OCI-LY1 (cell line): Measurements from ENCODE around the gene NEDD4L.

ENCODE experiments used
- EZH2 ChIP-seq: fragments of 200-600 bp; sonication (generic), shearing (Covaris generic); IDR thresholded peaks from 2 replicates; pipeline ENCODE4 v1.8.0; 2017; ENCODE audit warnings: borderline replicate concordance, mixed run types, mild to moderate bottlenecking, antibody characterized with exemption, low read length, moderate library complexity, mixed read lengths
- TF ChIP-seq, protein P1 (sequence below): fragments of 200-600 bp; sonication (generic), shearing (Covaris generic); IDR thresholded peaks from 2 replicates; pipeline ENCODE4 v1.5.1; 2017; ENCODE audit warnings: mild to moderate bottlenecking, antibody characterized with exemption, low read length, moderate library complexity, mixed read lengths

DNA sequence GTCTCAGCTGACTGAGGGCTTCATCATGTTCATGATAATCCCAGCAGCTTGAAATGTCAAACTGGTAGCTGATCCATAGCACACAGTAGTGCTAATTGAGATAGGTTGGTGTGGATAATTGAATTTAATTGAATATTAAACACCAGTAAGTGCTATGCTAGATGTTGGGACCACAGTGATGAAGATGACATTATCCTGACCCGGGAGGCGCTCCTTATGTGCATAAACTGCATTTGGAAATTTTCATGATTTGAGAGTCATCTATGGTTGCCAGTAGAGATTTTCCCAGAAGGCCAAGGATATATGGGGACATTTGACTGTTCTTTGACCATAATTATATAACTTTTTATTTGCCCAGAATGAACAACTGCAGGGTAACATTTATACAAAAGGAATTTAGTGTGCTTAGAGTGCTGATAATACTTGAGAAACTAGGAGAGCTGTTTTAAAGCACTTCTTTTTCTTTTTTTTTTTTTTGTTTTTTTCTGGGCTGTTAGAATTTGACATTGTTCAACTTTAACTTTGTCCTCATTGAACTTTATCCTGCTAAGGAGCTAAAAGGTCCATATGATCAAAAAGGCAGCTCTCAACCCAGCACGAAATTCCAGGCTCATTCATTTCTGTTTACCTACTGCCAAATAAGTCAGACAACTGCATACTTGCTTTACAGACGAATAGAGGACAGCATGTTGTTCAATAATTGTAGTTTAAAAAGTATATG, 242.8 kb downstream of the NEDD4L start:
- TF ChIP-seq, protein P1, sequence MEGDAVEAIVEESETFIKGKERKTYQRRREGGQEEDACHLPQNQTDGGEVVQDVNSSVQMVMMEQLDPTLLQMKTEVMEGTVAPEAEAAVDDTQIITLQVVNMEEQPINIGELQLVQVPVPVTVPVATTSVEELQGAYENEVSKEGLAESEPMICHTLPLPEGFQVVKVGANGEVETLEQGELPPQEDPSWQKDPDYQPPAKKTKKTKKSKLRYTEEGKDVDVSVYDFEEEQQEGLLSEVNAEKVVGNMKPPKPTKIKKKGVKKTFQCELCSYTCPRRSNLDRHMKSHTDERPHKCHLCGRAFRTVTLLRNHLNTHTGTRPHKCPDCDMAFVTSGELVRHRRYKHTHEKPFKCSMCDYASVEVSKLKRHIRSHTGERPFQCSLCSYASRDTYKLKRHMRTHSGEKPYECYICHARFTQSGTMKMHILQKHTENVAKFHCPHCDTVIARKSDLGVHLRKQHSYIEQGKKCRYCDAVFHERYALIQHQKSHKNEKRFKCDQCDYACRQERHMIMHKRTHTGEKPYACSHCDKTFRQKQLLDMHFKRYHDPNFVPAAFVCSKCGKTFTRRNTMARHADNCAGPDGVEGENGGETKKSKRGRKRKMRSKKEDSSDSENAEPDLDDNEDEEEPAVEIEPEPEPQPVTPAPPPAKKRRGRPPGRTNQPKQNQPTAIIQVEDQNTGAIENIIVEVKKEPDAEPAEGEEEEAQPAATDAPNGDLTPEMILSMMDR = no peak
- TF ChIP-seq EZH2 = no peak
